ENCODE measurements around the gene LETM1. TPM values are rescaled to one million over a fixed set of nuclear protein-coding genes. Genes with fewer than 3 reads are reported as not detected.

Gene LETM1
- 26.9 to 31.4 TPM (median 28.2 TPM) in 5 replicates for total RNA-seq (2022; extraction: Qiagen RNA extraction)

DNA sequence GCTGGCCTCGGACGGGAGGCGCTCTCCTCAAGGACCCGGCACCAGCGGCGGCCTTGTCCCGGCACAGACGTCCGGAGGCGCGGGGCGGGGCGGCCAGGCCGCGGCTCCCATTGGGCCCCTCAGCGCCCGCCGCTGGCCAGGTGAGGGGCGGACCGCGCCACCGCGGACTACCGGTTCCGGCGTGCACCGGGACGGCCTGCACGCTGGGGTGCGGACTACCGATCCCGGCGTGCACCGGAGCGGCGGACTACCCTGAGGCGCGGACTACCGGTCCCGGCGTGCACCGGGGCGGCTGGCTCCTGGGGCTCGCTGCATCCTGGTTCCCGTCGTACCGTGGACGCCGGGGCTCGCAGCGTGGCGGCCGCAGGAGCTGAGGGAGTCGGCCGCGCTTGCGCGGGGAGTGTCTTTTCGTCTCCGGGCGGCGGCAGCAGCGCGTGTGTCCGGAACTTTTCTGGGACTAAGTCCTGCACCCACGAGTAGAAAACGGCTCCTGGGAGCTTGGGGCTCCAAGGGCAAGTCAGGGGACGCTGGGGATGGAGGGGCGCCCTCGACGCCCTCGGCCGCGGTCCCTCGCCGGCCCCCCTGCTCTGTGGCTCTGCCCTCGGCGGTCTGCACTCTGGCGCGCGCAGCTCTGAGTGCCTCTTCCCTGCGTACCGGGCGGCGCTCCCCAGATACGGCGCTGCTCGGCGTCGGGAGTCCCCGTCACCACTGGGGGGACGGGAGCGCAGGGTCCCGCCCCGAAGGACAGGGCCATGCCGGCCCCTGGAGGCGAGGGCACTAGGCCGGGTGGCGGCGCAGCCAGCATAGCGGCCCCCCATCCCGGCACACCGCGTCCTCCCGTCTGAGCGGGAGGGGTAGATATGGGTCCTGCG lies at the start of gene LETM1:
TSS of gene LETM1 (minus strand) at position 86 of the 872 bp plus-strand sequence. CDS start 206 bp downstream, outside the sequence.

DNA sequence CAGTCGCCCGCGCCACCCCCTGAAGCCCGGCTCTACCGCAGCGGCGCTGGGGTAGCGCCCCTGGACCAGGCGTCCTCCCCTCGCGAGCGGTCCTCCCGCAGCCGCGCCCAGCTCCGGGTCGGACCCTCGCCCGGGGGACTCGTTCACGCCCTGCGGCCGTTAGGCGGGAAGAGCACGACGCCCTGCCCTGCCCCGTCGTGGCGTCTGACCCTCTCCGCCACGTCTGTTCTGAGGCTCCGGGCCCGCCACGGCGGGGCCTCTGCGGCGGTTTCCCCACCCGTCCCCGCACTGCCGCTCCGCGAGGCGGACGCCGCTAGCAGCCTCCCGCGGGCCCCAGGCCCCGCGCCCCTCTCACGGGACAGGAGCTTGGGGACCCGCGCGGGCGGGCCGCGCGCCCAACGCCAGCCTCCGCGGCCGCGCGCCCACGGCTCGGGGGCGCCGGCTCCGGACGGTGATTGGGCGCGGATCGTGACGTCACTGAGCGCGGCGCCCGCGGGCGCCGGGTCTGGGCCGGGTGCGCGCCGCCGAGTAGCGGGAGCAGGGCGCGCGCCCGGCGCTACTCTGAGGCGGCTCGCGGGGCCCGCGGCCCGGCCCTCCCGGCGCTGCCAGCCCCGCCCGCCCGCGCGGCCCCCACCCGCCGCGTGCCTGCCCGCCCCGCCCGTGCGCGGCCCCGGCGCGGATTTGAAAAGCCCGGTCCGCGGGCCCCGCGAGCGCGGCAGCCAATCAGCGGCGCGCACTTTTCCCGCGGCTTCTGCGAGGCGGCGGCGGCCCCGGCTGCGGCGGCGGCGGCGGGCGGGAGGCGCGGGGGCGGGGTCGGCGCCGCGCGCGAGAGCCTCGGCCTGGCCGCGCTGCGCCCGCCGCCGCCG lies 14.9 kb upstream of the LETM1 start, which contains the start of gene NSD2:
TSS of gene NSD2 (plus strand) at position 816 of the 866 bp plus-strand sequence. CDS start 29,262 bp downstream, outside the sequence.

DNA sequence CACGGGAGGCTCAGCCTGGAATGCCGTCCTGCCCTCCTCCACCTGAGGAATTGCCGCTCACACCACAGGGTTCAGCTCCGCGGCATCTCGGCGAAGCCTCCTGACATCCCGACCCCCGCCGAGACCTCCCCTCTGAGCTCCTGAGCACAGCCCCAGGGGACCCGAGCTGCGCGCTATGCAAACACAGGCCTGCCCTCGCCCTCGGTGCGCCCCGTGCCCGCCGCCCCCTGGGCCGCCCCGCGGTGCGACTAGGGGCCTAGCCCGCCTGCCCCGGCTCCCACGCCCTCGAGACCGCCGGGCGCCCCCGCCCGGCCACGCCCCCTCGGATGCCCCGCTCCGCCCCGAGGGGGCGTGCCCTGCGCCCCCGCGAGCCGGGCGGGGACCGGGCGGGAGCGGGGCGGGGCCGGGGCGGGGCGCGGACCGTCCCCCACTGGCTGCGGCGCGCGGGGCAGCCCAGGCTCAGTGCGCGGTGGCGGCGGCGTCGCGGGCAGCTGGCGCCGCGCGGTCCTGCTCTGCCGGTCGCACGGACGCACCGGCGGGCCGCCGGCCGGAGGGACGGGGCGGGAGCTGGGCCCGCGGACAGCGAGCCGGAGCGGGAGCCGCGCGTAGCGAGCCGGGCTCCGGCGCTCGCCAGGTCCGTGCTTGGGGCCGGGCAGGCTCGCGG lies 63.0 kb downstream of the LETM1 start, which contains the start of gene FGFR3:
TSS of gene FGFR3 (plus strand) at position 462 of the 664 bp plus-strand sequence. CDS start 642 bp downstream, outside the sequence.

Other genes with a start within 250 kb of the LETM1 start
- 0.82 to 1.7 TPM (median 1.1 TPM) in 5 replicates for gene FAM53A, start 171.8 kb downstream of the LETM1 start, total RNA-seq (2022; extraction: Qiagen RNA extraction)
- 67.8 to 86.1 TPM (median 69.3 TPM) in 5 replicates for gene SLBP, start 143.8 kb downstream of the LETM1 start, total RNA-seq (2022; extraction: Qiagen RNA extraction)
- 17.1 to 27.7 TPM (median 24.5 TPM) in 5 replicates for gene TMEM129, start 134.8 kb downstream of the LETM1 start, total RNA-seq (2022; extraction: Qiagen RNA extraction)
- gene TACC3, start 134.6 kb downstream of the LETM1 start, total RNA-seq (2022; extraction: Qiagen RNA extraction) = 83.1 to 90.8 TPM (median 84.9 TPM) in 5 replicates
- gene FGFR3, start 62.9 kb downstream of the LETM1 start, total RNA-seq (2022; extraction: Qiagen RNA extraction) = 1.6 to 2.4 TPM (median 2.0 TPM) in 5 replicates
- 35.5 to 49.3 TPM (median 43.6 TPM) in 5 replicates for gene NSD2, start 15.2 kb upstream of the LETM1 start, total RNA-seq (2022; extraction: Qiagen RNA extraction)
- gene NELFA, start 152.8 kb upstream of the LETM1 start, total RNA-seq (2022; extraction: Qiagen RNA extraction) = 21.1 to 23.5 TPM (median 22.8 TPM) in 5 replicates
- 12.2 to 13.6 TPM (median 12.9 TPM) in 5 replicates for gene NAT8L, start 203.2 kb upstream of the LETM1 start, total RNA-seq (2022; extraction: Qiagen RNA extraction)

All from A549 treated with Hydrocortisone at 1 μM for 4 hours (cell line).